Measurements from ENCODE around the gene VAPA.

DNA sequence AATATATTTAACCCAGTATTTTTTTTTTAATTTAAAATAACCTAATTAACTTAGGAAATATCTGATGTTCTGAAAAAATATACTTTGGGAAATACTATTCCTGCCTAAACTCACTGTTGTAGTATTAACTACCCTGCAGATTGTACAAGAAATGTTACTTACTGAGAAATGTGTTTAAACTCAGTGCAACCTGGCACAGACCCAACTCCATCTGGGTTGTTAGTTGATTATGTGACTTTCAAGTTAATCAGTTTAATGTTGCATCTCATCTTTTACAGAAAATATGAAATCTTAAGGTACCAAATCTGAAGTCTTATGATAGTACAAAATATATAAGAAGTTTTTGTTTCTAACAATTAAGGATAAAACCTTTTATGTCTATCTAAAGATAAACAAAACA, 27.3 kb downstream of the VAPA start:
- no peak for TF ChIP-seq SPI1 (IDR thresholded peaks at IDR 0.05; ENCODE audit: low read depth, low read length)
- TF ChIP-seq POLR2A (IDR thresholded peaks at IDR 0.05; ENCODE audit: low read depth, low read length): no peak

Data from GM12891 (cell line).